ENCODE results near the gene ARMC6.

The ARMC6 gene
- total RNA-seq: 7.4 to 88.7 (median 24.6) reads per million in 9 experiments

DNA sequence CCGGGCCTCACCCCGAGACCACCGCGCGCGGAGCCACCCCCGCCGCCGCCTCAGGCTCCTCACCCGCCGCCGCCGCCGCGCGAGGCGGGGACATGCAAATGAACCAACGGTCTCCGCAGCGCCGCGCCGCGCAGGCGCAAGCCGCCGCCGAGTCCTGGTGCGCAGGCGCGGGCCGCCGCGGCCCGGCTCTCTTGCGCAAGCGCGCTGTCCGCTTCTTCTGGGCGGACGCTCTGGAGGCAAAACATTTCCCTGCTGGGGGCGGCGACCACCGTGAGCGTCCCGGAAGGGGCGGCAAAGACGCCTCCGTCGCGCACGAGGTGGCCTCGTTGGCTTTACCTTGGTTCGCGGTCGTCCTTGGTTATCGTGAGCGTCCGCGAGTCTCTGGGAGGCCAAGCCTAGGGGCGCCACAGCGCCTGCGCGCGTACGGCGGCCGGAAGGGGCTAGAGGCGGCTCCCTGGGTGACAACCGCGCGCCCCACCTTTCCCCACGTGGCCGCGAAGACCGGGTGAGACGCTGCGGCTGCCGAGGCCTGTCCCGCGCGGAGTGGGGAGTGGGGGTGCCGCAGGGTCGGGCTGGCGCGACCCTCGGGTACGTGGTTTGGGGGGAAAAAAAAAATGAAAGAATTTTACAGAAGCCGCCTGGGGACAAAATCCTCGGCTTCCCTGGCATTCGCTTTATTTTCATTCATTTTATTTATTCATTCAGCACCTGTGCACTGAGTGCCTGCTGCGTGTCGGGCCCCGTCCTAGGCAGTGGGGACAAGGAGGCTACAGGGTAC, at the start of gene ARMC6, which contains the start of gene SUGP2:
TSS of gene ARMC6 (plus strand) at position 178 of the 778 bp plus-strand sequence. CDS start 607 bp downstream, outside the sequence.
TSS of gene SUGP2 (minus strand) at position 92 of the 778 bp plus-strand sequence. CDS start 2,446 bp downstream, outside the sequence.
- Mint-ChIP-seq H3K36me3 (ENCODE audit: insufficient read depth) (peaks cover 45% of the 10 kb centered on the region), H3K27ac (peak within 1 kb of the TSS; percentile 86 to 87), H3K27me3 (no peaks in the 10 kb centered on the region), H3K9me3 (no peaks in the 10 kb centered on the region), H3K4me3 (peak within 1 kb of the TSS; percentile 81 to 82), H3K4me1 (ENCODE audit: low read depth in 2 of 2) (peaks cover 17 to 18% of the 10 kb centered on the region in 2 donors)
- DNase-seq (peak; percentile 86), ATAC-seq (replicated peaks) (peak; percentile 80)

DNA sequence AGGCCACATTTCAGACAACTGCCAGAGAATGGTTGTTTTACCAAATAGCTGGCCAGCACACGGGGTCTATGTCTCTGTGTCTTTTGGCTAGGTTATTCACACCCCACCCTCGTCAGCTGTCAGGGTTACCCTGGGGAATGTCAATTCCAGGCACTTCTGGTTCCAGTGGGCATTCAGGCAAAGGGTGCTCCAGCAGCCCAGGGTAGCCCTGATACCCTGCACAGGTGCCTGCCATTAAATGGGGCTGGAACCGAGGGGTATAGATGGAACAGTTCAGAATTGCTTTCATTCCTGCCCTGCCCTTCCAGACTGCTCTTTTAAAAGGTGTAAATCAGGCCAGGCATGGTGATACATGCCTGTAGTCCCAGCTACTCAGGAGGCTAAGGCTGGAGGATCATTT, 49.2 kb upstream of the ARMC6 start:
- Mint-ChIP-seq H3K36me3 (ENCODE audit: insufficient read depth) (peaks cover 2% of the 10 kb centered on the region), H3K27ac (no peak overlapping the region), H3K9me3 (no peaks in the 10 kb centered on the region), H3K4me3 (no peak overlapping the region), H3K4me1 (ENCODE audit: low read depth in 2 of 2) (no peaks in the 10 kb centered on the region), H3K27me3 (peaks cover 23 to 37% of the 10 kb centered on the region in 2 donors)
- ATAC-seq (replicated peaks) (no peak), DNase-seq (no peak)

GRCh38 chr19:18985257-18985656, 48.1 kb upstream of the ARMC6 start:
- ATAC-seq (replicated peaks): no peak
- Mint-ChIP-seq H3K36me3 (ENCODE audit: insufficient read depth) (peaks cover 4% of the 10 kb centered on the region), H3K27me3 (peaks cover 22 to 28% of the 10 kb centered on the region in 2 donors), H3K27ac (no peak overlapping the region), H3K9me3 (no peaks in the 10 kb centered on the region), H3K4me1 (ENCODE audit: low read depth in 2 of 2) (no peaks in the 10 kb centered on the region), H3K4me3 (no peak overlapping the region)
- DNase-seq: no peak

GRCh38 chr19:18987456-18987855, 45.9 kb upstream of the ARMC6 start:
- H3K27ac Mint-ChIP-seq: no peak overlapping the region
- ATAC-seq (replicated peaks): no peak

DNA sequence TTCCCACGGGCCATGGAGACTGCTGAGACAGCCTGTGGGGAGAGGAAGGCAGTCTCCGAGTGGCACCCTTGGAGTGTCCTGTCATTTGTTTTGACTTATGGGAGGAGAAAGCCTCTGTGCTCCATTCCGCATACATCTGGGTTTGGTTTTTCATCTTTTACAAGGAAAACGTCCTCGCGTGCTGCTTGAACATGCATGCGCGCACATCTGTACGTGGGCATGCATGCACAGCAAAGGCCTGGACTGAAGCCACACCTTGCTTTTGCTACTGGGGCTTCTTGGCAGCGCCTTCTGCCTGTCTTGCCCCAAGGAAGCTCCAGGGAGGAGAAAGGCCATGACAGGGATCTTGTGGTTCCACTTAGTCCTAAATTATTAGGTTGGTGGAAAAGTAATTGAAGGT, 44.1 kb upstream of the ARMC6 start:
- peaks cover 0 to 5% of the 10 kb centered on the region in 2 donors for H3K27me3 Mint-ChIP-seq
- DNase-seq (no peak), ATAC-seq (replicated peaks) (no peak)
- H3K4me3 Mint-ChIP-seq: no peak overlapping the region
- peaks cover 26% of the 10 kb centered on the region for H3K36me3 Mint-ChIP-seq (ENCODE audit: insufficient read depth)
- no peak overlapping the region for H3K27ac Mint-ChIP-seq
- H3K4me1 Mint-ChIP-seq (ENCODE audit: low read depth in 2 of 2): no peaks in the 10 kb centered on the region
- no peaks in the 10 kb centered on the region for H3K9me3 Mint-ChIP-seq

More at GRCh38 chr19:18987456-18987855, 45.9 kb upstream of the ARMC6 start:
- Mint-ChIP-seq H3K4me3 (no peak overlapping the region), H3K4me1 (ENCODE audit: low read depth in 2 of 2) (no peaks in the 10 kb centered on the region), H3K36me3 (ENCODE audit: insufficient read depth) (peaks cover 12% of the 10 kb centered on the region), H3K9me3 (no peaks in the 10 kb centered on the region), H3K27me3 (peaks cover 6 to 11% of the 10 kb centered on the region in 2 donors)
- DNase-seq: no peak

DNA sequence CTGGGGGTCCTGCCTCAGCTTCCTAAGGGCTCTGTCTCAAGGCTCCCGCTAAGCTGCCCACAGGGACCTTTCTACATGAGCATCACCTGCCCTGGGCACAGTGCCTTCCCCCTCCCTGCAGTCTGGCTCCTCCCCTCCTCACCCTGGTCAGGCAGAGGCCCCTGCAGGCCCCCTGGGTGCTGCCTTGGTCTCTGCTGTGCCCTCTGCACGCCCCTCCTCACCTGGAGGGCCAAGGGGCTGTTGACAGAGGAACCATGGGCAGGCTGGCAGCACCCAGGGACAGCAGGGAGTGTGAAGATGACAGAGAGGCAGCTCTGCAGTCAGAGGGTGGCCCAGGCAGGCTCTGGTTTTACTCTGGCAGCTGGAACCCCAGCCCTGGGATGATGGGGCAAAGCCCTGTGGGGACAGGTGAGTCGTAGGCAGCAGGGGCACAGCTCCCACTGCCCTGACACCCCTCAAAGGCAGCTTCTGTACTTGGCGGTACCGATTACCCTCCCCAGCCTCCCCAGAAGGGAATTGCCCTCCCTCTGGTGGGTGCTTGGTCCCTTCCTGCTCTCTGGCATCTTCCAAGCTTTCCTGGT, 43.2 kb upstream of the ARMC6 start:
- no peaks in the 10 kb centered on the region for H3K9me3 Mint-ChIP-seq
- H3K27me3 Mint-ChIP-seq: peaks cover 0 to 5% of the 10 kb centered on the region in 2 donors
- ATAC-seq (replicated peaks) (no peak), DNase-seq (no peak)
- no peaks in the 10 kb centered on the region for H3K4me1 Mint-ChIP-seq (ENCODE audit: low read depth in 2 of 2)
- H3K27ac Mint-ChIP-seq: no peak overlapping the region
- peaks cover 31% of the 10 kb centered on the region for H3K36me3 Mint-ChIP-seq (ENCODE audit: insufficient read depth)
- no peak overlapping the region for H3K4me3 Mint-ChIP-seq

- ATAC-seq (replicated peaks) (no peak), DNase-seq (no peak)
- Mint-ChIP-seq H3K4me3 (no peak overlapping the region), H3K27ac (no peak overlapping the region), H3K27me3 (no peaks in the 10 kb centered on the region), H3K36me3 (ENCODE audit: insufficient read depth) (peaks cover 31% of the 10 kb centered on the region), H3K4me1 (ENCODE audit: low read depth in 2 of 2) (no peaks in the 10 kb centered on the region), H3K9me3 (no peaks in the 10 kb centered on the region)
Measured at GRCh38 chr19:18991006-18991405, 42.4 kb upstream of the ARMC6 start.

DNA sequence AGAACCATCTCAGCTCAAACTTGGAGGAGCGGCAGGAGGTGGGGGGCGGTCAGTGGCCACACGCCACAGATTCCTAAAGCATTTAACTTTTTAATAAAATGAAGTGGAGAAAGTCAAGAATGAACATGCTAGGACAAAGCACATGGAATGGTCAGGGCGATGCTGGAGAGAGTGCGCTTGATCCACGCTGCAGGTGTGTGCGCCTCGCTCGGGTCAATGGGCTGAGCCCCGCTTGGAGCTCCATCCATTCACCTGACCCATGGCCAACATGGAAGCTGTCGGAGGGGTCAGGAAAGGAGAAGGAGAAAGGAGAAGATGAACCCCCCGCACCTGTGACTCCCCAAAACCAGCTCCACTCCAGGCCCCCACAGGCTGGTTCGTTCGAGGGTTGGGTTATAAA, 41.9 kb upstream of the ARMC6 start:
- H3K27ac Mint-ChIP-seq: no peak overlapping the region
- H3K4me3 Mint-ChIP-seq: no peak overlapping the region
- H3K36me3 Mint-ChIP-seq (ENCODE audit: insufficient read depth): peaks cover 31% of the 10 kb centered on the region
- ATAC-seq (replicated peaks) (no peak), DNase-seq (no peak)
- no peaks in the 10 kb centered on the region for H3K27me3 Mint-ChIP-seq
- no peaks in the 10 kb centered on the region for H3K4me1 Mint-ChIP-seq (ENCODE audit: low read depth in 2 of 2)
- no peaks in the 10 kb centered on the region for H3K9me3 Mint-ChIP-seq

DNA sequence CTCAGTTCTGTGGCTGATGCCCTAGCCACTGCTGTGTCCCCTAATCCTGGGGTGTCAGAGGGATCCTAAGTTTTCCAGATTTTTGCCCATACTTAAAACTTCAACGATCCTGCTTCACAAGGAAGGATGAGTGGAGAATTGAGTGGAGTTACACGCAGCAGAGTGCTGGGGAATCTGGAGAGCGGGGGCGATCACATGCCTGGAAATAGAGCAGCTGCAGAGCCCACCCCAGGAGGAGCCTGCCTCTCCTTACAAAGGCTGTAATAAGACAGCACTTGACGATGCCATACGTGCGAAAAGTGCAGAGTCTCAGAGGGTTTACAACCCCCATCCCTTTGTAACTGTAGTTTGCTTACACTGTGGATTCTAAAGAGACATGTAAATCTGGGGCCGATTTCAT, 40.7 kb upstream of the ARMC6 start:
- no peak overlapping the region for H3K4me3 Mint-ChIP-seq
- no peaks in the 10 kb centered on the region for H3K27me3 Mint-ChIP-seq
- H3K27ac Mint-ChIP-seq: no peak overlapping the region
- ATAC-seq (replicated peaks): no peak
- no peaks in the 10 kb centered on the region for H3K4me1 Mint-ChIP-seq (ENCODE audit: low read depth in 2 of 2)
- DNase-seq: no peak
- no peaks in the 10 kb centered on the region for H3K9me3 Mint-ChIP-seq
- H3K36me3 Mint-ChIP-seq (ENCODE audit: insufficient read depth): peaks cover 31% of the 10 kb centered on the region

GRCh38 chr19:18993115-18993514, 40.3 kb upstream of the ARMC6 start:
- Mint-ChIP-seq H3K4me3 (no peak overlapping the region), H3K4me1 (ENCODE audit: low read depth in 2 of 2) (no peaks in the 10 kb centered on the region)

DNA sequence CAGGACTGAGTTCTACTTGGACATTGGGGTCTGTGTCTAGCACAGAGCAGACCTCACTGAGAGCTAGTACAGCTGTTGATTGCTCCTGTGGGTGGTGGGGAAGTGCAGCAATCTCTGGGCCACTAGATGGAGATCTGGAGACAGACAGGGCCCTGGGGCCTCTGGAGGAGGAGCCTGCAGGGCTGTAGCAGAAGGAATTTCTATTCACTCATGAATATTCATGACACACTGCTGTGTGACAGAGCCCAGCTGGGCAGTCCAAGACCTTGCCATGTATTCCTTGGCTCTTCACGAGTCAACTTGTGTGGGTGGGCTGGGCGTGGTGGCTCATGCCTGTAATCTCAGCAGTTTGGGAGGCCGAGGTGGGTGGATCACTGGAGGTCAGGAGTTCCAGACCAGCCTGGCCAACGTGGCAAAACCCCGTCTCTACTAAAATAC, 37.6 kb upstream of the ARMC6 start:
- Mint-ChIP-seq H3K27ac (no peak overlapping the region), H3K4me1 (ENCODE audit: low read depth in 2 of 2) (peaks cover 18 to 19% of the 10 kb centered on the region in 2 donors), H3K9me3 (no peaks in the 10 kb centered on the region), H3K36me3 (ENCODE audit: insufficient read depth) (peaks cover 27% of the 10 kb centered on the region), H3K27me3 (no peaks in the 10 kb centered on the region), H3K4me3 (no peak overlapping the region)
- DNase-seq (no peak), ATAC-seq (replicated peaks) (peak; percentile 32)

More at GRCh38 chr19:18993115-18993514, 40.3 kb upstream of the ARMC6 start:
- ATAC-seq (replicated peaks) (no peak), DNase-seq (no peak)
- H3K27ac Mint-ChIP-seq: no peak overlapping the region
- no peaks in the 10 kb centered on the region for H3K9me3 Mint-ChIP-seq
- H3K36me3 Mint-ChIP-seq (ENCODE audit: insufficient read depth): peaks cover 31% of the 10 kb centered on the region
- H3K27me3 Mint-ChIP-seq: no peaks in the 10 kb centered on the region

- H3K27me3 Mint-ChIP-seq: no peaks in the 10 kb centered on the region
- ATAC-seq (replicated peaks): no peak
- DNase-seq: no peak
- H3K36me3 Mint-ChIP-seq (ENCODE audit: insufficient read depth): peaks cover 27% of the 10 kb centered on the region
- H3K27ac Mint-ChIP-seq: peak overlapping the region in 1 of 2 donors; percentile 82
- H3K4me3 Mint-ChIP-seq: no peak overlapping the region
- H3K4me1 Mint-ChIP-seq (ENCODE audit: low read depth in 2 of 2): peaks cover 18 to 19% of the 10 kb centered on the region in 2 donors
- H3K9me3 Mint-ChIP-seq: no peaks in the 10 kb centered on the region
Measured at GRCh38 chr19:18996351-18996750, 37.1 kb upstream of the ARMC6 start.

DNA sequence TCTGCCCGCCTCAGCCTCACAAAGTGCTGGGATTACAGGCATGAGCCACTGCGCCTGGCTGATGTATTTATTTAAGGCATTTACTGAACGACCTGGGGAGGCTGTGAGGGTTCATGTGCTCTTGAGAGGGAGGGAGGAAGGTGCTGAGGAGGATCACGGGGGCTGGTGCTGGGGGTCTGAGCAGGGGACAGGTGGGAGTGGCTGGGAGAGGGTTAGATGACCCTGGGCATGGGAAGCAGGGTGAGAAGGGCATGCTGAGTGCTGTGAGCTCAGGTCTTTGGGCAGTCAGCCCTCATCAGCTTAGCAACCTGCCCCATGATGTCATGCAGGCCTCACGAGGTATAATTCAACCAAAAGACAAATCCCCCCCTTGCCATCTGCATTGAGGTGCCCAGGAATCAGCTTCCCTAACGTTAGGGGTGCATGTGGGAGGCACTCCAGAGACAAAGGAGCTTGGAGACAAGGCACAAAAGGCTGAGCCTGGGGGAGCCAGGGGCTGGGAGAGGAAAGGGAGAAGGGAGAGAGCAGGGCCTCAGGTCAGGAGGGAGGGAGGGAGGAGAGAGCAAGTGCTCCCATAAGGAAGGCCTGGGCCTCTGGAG, 36.5 kb upstream of the ARMC6 start:
- H3K4me1 Mint-ChIP-seq (ENCODE audit: low read depth in 2 of 2): peaks cover 18 to 19% of the 10 kb centered on the region in 2 donors
- H3K36me3 Mint-ChIP-seq (ENCODE audit: insufficient read depth): peaks cover 30% of the 10 kb centered on the region
- H3K27me3 Mint-ChIP-seq: no peaks in the 10 kb centered on the region
- no peaks in the 10 kb centered on the region for H3K9me3 Mint-ChIP-seq
- H3K27ac Mint-ChIP-seq: peak overlapping the region in 1 of 2 donors; percentile 82
- DNase-seq: no peak
- H3K4me3 Mint-ChIP-seq: no peak overlapping the region
- ATAC-seq (replicated peaks): no peak
